ENCODE data around the gene PTPN14. TPM values are rescaled to one million over a fixed set of nuclear protein-coding genes. Genes with fewer than 3 reads are reported as not detected.

Gene PTPN14
- total RNA-seq, 1 experiment from 2014 or later = 88.4 TPM

DNA sequence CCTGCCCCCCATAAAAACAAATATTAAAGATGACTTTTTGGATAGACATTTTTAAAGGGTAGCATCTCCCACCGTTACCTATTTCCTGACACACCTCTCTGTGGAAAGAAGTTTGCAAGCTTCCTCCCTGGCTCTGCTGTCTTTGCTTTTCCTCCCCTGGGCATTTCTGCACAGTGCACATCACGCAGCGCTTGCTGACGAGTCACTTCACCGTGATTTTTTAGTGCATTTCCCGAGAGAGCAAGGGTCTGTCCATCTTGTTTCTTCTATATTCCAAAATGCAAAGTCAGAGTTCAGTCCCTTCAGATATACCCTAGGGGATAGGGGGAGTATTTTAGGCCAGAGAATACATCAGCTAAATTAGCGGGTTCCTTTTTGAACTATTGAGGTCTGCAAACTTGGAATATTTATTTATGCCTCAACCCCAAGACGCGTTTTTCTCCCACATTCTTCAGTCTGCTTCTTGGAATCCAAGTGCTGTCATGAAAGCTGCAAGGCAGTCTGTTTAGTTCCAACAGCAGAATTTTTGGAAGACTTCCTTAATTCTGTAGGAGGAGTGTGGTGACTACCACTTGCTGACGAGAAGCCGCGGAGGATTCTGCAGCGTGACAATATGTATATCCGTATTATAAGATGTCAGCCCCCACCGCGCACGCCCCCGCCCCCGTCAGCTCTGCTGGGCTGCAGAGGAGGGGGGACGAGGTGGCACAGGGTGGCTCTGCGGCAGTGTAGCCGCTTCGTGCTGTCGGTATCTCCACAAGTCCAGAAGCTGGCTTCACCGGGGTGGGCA lies 248.1 kb downstream of the PTPN14 start:
- peaks cover 5% of the 10 kb centered on the region for H3K9me3 Mint-ChIP-seq
- peaks cover 5% of the 10 kb centered on the region; the same call in 1 of the 2 replicates for H3K36me3 Mint-ChIP-seq
- ATAC-seq (no peak), DNase-seq (ENCODE audit: low spot score) (no peak)
- peaks cover 20% of the 10 kb centered on the region for H3K4me1 Mint-ChIP-seq
- ChIA-PET CTCF (interaction anchor here (1.1 to 1.7 kb wide), 3 partner anchors 14 to 30 kb away, joined by 3 to 4 read pairs (median 4); no protein-coding TSS in a partner anchor), POLR2A (interaction anchor here (0.6 kb wide), 1 partner anchor 263 kb away, joined by 3 read pairs; no protein-coding TSS in a partner anchor)
- TF ChIP-seq, protein P1, sequence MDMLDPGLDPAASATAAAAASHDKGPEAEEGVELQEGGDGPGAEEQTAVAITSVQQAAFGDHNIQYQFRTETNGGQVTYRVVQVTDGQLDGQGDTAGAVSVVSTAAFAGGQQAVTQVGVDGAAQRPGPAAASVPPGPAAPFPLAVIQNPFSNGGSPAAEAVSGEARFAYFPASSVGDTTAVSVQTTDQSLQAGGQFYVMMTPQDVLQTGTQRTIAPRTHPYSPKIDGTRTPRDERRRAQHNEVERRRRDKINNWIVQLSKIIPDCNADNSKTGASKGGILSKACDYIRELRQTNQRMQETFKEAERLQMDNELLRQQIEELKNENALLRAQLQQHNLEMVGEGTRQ (CRISPR knock-in tag; IDR thresholded peaks at IDR 0.05) = no peak
- TF ChIP-seq MYBL2 (CRISPR knock-in tag; IDR thresholded peaks at IDR 0.05) (no peak), KAT7 (CRISPR knock-in tag; IDR thresholded peaks at IDR 0.05; ENCODE audit: borderline replicate concordance) (no peak), CREM (CRISPR knock-in tag; IDR thresholded peaks at IDR 0.05) (no peak), HMGA2 (CRISPR knock-in tag; IDR thresholded peaks at IDR 0.05) (no peak), ZNF219 (CRISPR knock-in tag; IDR thresholded peaks at IDR 0.05; ENCODE audit: borderline replicate concordance) (no peak), CREB1 (CRISPR knock-in tag; IDR thresholded peaks at IDR 0.05) (no peak), ZNF512 (CRISPR knock-in tag; IDR thresholded peaks at IDR 0.05; ENCODE audit: borderline replicate concordance) (no peak), FOXJ3 (CRISPR knock-in tag; IDR thresholded peaks at IDR 0.05; ENCODE audit: borderline replicate concordance) (no peak), IRF1 (CRISPR knock-in tag; IDR thresholded peaks at IDR 0.05) (no peak)
- TF ChIP-seq, protein P2, sequence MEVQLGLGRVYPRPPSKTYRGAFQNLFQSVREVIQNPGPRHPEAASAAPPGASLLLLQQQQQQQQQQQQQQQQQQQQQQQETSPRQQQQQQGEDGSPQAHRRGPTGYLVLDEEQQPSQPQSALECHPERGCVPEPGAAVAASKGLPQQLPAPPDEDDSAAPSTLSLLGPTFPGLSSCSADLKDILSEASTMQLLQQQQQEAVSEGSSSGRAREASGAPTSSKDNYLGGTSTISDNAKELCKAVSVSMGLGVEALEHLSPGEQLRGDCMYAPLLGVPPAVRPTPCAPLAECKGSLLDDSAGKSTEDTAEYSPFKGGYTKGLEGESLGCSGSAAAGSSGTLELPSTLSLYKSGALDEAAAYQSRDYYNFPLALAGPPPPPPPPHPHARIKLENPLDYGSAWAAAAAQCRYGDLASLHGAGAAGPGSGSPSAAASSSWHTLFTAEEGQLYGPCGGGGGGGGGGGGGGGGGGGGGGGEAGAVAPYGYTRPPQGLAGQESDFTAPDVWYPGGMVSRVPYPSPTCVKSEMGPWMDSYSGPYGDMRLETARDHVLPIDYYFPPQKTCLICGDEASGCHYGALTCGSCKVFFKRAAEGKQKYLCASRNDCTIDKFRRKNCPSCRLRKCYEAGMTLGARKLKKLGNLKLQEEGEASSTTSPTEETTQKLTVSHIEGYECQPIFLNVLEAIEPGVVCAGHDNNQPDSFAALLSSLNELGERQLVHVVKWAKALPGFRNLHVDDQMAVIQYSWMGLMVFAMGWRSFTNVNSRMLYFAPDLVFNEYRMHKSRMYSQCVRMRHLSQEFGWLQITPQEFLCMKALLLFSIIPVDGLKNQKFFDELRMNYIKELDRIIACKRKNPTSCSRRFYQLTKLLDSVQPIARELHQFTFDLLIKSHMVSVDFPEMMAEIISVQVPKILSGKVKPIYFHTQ (CRISPR knock-in tag; IDR thresholded peaks at IDR 0.05) = no peak
- no peak overlapping the region for H3K4me3 Mint-ChIP-seq
- H3K27me3 Mint-ChIP-seq (ENCODE audit: low read depth) = peaks cover 8% of the 10 kb centered on the region
- H3K27ac Mint-ChIP-seq = no peak overlapping the region

GRCh38 chr1:214301526-214301925 lies 249.9 kb downstream of the PTPN14 start:
- Mint-ChIP-seq H3K9me3 (peaks cover 5% of the 10 kb centered on the region), H3K36me3 (peaks cover 5% of the 10 kb centered on the region; the same call in 1 of the 2 replicates), H3K27ac (no peak overlapping the region), H3K4me3 (no peak overlapping the region), H3K27me3 (ENCODE audit: low read depth) (peaks cover 24% of the 10 kb centered on the region), H3K4me1 (peaks cover 33% of the 10 kb centered on the region)
- no peak for TF ChIP-seq IRF1 (CRISPR knock-in tag; IDR thresholded peaks at IDR 0.05)
- TF ChIP-seq, protein P3, sequence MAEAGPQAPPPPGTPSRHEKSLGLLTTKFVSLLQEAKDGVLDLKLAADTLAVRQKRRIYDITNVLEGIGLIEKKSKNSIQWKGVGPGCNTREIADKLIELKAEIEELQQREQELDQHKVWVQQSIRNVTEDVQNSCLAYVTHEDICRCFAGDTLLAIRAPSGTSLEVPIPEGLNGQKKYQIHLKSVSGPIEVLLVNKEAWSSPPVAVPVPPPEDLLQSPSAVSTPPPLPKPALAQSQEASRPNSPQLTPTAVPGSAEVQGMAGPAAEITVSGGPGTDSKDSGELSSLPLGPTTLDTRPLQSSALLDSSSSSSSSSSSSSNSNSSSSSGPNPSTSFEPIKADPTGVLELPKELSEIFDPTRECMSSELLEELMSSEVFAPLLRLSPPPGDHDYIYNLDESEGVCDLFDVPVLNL (CRISPR knock-in tag; IDR thresholded peaks at IDR 0.05; ENCODE audit: borderline replicate concordance, low read depth) = no peak
- ChIA-PET CTCF (interaction anchor here (1.5 to 1.7 kb wide), 3 partner anchors 16 to 32 kb away, joined by 3 to 4 read pairs (median 4); no protein-coding TSS in a partner anchor), POLR2A (no interaction called here)
- DNase-seq (ENCODE audit: low spot score) (no peak), ATAC-seq (no peak)
